ENCODE data around the gene RPRD1B. TPM values are rescaled to one million over a fixed set of nuclear protein-coding genes. Genes with fewer than 3 reads are reported as not detected.

RPRD1B gene
- total and polyA plus RNA-seq, 2 donors (not counting 3 experiments of a cell fraction or from before 2014, with no cell fraction given), result 13.0 to 29.3 TPM

GRCh38 chr20:38127920-38128528, 94.5 kb downstream of the RPRD1B start:
- no peaks in the 10 kb centered on the region for H3K79me2 ChIP-seq (ENCODE audit: control insufficient read depth, insufficient read depth, low read length)
- ChIA-PET CTCF (interaction anchor here (1.0 to 8.4 kb wide), 9 partner anchors 11 to 93 kb away, joined by 3 to 104 read pairs (median 7); no protein-coding TSS in a partner anchor), POLR2A (interaction anchor here (1.2 kb wide), 1 partner anchor 55 kb away, joined by 3 read pairs; no protein-coding TSS in a partner anchor)
- TF ChIP-seq POLR2AphosphoS5 (IDR thresholded peaks at IDR 0.05; ENCODE audit: insufficient read depth, low read depth, low read length) (peak; percentile 57), MYC (IDR thresholded peaks at IDR 0.05; ENCODE audit: low read depth, low read length) (no peak)
- no peak overlapping the region for H2AFZ ChIP-seq (ENCODE audit: low read depth, low read length)
- H3K9ac ChIP-seq (replicated peaks; ENCODE audit: extremely low read depth, insufficient read depth, low read length), result peak overlapping the region; percentile 33
- no peaks in the 10 kb centered on the region for H4K20me1 ChIP-seq (replicated peaks; ENCODE audit: control insufficient read depth, extremely low read depth, insufficient read depth, low read length)
- dilution Hi-C loops (cut with MboI; ENCODE audit: extremely low pct_ligation_motif_present, low sequenced_read_pairs), result no loop called here
- H3K9me1 ChIP-seq (replicated peaks; ENCODE audit: control insufficient read depth, extremely low read depth, insufficient read depth, low read length), result no peaks in the 10 kb centered on the region
- H3K4me1 ChIP-seq (ENCODE audit: control insufficient read depth, extremely low read depth, insufficient read depth, low read length), result peaks cover 48% of the 10 kb centered on the region
- intact Hi-C loops (cut with micrococcal nuclease), result loop anchor here (1.0 to 2.0 kb wide), 3 partner anchors 16 to 55 kb away; no protein-coding TSS in a partner anchor
- no peak overlapping the region for H3K4me2 ChIP-seq (ENCODE audit: insufficient read depth, low read length)
- peaks cover 18 to 37% of the 10 kb centered on the region in 2 experiments for H3K36me3 ChIP-seq (ENCODE audit: control insufficient read depth in 2 of 2, extremely low read depth in 1 of 2, insufficient read depth in 2 of 2, low read length in 2 of 2)
- peak overlapping the region; percentile 60 for H3K27ac ChIP-seq (ENCODE audit: insufficient read depth, low read depth, low read length)
- no peak overlapping the region for H3K4me3 ChIP-seq (replicated peaks in 1 of 3; ENCODE audit: insufficient read depth in 1 of 3, low read depth in 1 of 3, low read length in 3 of 3)
- DNase-seq (ENCODE audit: low read depth, low spot score) (no peak), FAIRE-seq (peak; percentile 33)
- no peaks in the 10 kb centered on the region for H3K27me3 ChIP-seq (ENCODE audit: control insufficient read depth in 2 of 2, insufficient read depth in 2 of 2, low read length in 2 of 2)
- H3K9me3 ChIP-seq (replicated peaks; ENCODE audit: control insufficient read depth, insufficient read depth, low read length), result no peaks in the 10 kb centered on the region
- no TSS peak for BruUV-seq (replicated peaks)

- H3K4me1 ChIP-seq (ENCODE audit: control insufficient read depth, extremely low read depth, insufficient read depth, low read length), result peaks cover 50% of the 10 kb centered on the region
- ChIA-PET POLR2A (no interaction called here), CTCF (interaction anchor here (1.0 to 8.4 kb wide), 5 partner anchors 11 to 92 kb away, joined by 3 to 104 read pairs (median 24); no protein-coding TSS in a partner anchor)
- no peak overlapping the region for H3K9ac ChIP-seq (replicated peaks; ENCODE audit: extremely low read depth, insufficient read depth, low read length)
- no peaks in the 10 kb centered on the region for H3K9me3 ChIP-seq (replicated peaks; ENCODE audit: control insufficient read depth, insufficient read depth, low read length)
- no peaks in the 10 kb centered on the region for H3K27me3 ChIP-seq (ENCODE audit: control insufficient read depth in 2 of 2, insufficient read depth in 2 of 2, low read length in 2 of 2)
- H3K4me2 ChIP-seq (ENCODE audit: insufficient read depth, low read length), result no peak overlapping the region
- no peaks in the 10 kb centered on the region for H3K79me2 ChIP-seq (ENCODE audit: control insufficient read depth, insufficient read depth, low read length)
- intact Hi-C loops (cut with micrococcal nuclease), result no loop called here
- H3K36me3 ChIP-seq (ENCODE audit: control insufficient read depth in 2 of 2, extremely low read depth in 1 of 2, insufficient read depth in 2 of 2, low read length in 2 of 2), result peaks cover 23 to 41% of the 10 kb centered on the region in 2 experiments
- H4K20me1 ChIP-seq (replicated peaks; ENCODE audit: control insufficient read depth, extremely low read depth, insufficient read depth, low read length), result no peaks in the 10 kb centered on the region
- DNase-seq (ENCODE audit: low read depth, low spot score) (no peak), FAIRE-seq (no peak)
- H3K9me1 ChIP-seq (replicated peaks; ENCODE audit: control insufficient read depth, extremely low read depth, insufficient read depth, low read length), result no peaks in the 10 kb centered on the region
- peak overlapping the region; percentile 60 for H3K27ac ChIP-seq (ENCODE audit: insufficient read depth, low read depth, low read length)
- H2AFZ ChIP-seq (ENCODE audit: low read depth, low read length), result no peak overlapping the region
- dilution Hi-C loops (cut with MboI; ENCODE audit: extremely low pct_ligation_motif_present, low sequenced_read_pairs), result no loop called here
- TSS peak; percentile 64 for BruUV-seq (replicated peaks)
- TF ChIP-seq, protein P1, sequence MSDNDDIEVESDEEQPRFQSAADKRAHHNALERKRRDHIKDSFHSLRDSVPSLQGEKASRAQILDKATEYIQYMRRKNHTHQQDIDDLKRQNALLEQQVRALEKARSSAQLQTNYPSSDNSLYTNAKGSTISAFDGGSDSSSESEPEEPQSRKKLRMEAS (IDR thresholded peaks at IDR 0.05; ENCODE audit: insufficient read depth, insufficient read length), result no peak
- TF ChIP-seq POLR2AphosphoS5 (IDR thresholded peaks at IDR 0.05; ENCODE audit: insufficient read depth, low read depth, low read length), result peak; percentile 40
- peak; percentile 44 for TF ChIP-seq POLR2A (IDR thresholded peaks at IDR 0.05; ENCODE audit: low read depth, low read length)
- no peak for TF ChIP-seq JUN (IDR thresholded peaks at IDR 0.05; ENCODE audit: borderline replicate concordance, insufficient read depth, insufficient read length, low read depth)
- TF ChIP-seq, protein P2, sequence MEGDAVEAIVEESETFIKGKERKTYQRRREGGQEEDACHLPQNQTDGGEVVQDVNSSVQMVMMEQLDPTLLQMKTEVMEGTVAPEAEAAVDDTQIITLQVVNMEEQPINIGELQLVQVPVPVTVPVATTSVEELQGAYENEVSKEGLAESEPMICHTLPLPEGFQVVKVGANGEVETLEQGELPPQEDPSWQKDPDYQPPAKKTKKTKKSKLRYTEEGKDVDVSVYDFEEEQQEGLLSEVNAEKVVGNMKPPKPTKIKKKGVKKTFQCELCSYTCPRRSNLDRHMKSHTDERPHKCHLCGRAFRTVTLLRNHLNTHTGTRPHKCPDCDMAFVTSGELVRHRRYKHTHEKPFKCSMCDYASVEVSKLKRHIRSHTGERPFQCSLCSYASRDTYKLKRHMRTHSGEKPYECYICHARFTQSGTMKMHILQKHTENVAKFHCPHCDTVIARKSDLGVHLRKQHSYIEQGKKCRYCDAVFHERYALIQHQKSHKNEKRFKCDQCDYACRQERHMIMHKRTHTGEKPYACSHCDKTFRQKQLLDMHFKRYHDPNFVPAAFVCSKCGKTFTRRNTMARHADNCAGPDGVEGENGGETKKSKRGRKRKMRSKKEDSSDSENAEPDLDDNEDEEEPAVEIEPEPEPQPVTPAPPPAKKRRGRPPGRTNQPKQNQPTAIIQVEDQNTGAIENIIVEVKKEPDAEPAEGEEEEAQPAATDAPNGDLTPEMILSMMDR (IDR thresholded peaks at IDR 0.05; ENCODE audit: extremely low read depth in 1 of 2, insufficient read depth in 1 of 2, low read depth in 1 of 2, low read length in 2 of 2), result no peak
- no peak for TF ChIP-seq MYC (IDR thresholded peaks at IDR 0.05; ENCODE audit: low read depth, low read length)
- no peak for TF ChIP-seq FOS (IDR thresholded peaks at IDR 0.05; ENCODE audit: borderline replicate concordance, insufficient read depth, low read length)
- TF ChIP-seq GATA2 (IDR thresholded peaks at IDR 0.05; ENCODE audit: insufficient read depth, insufficient read length, low read depth, low read length), result no peak
- TF ChIP-seq EZH2 (IDR thresholded peaks at IDR 0.05; ENCODE audit: borderline replicate concordance, low read depth, low read length, severe bottlenecking), result no peak
- no peak overlapping the region for H3K4me3 ChIP-seq (replicated peaks in 1 of 3; ENCODE audit: insufficient read depth in 1 of 3, low read depth in 1 of 3, low read length in 3 of 3)
Measured at GRCh38 chr20:38128691-38129090, 95.1 kb downstream of the RPRD1B start.
